Activated CD8-positive, alpha-beta memory T cell treated with anti-CD3 and anti-CD28 coated beads, Interleukin-2, amount 50 U/mL, for 48 hours (primary cell): ENCODE measurements around the gene CCDC57.

Experiments
- DNase-seq: peaks from one replicate; pipeline ENCODE4 v3.0.0-alpha.2; 2020

The CCDC57 gene

DNA sequence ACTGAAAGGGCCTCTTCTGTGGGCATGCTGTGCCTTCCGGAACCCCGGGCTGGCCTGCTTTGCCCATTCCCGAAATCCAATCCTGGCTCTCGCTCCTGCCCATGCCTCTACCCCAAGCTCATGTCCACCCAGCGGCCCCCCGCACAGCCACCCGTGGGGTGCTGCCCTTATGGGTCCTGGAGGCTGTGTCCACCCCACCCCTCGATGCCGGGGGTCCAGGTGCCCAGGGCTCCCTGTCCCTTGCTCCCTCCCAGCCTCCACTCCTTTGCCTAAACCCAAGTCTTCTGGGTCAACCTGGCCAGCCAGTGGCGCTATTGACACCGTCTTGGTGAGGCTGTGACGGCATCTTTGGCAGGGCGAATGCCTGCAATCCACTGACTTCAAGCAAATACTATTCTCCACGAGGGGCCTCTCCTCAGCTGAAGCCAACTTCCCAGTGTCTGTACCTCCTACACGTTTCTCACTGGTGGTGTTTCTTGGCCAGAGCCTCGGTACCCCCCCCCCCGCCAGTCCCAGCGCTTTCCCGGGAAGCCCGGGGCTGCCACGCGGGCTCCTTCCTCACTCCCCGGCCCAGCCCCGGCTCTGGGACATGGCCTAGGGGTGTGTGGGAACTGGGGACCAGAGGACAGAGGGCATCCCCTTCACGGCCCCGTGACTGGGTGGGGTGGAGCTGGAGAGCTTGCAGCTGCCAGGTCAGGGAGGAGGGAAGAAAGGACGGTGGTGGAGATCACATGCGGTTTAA lies 134.9 kb downstream of the CCDC57 start:
- DNase-seq: no peak

DNA sequence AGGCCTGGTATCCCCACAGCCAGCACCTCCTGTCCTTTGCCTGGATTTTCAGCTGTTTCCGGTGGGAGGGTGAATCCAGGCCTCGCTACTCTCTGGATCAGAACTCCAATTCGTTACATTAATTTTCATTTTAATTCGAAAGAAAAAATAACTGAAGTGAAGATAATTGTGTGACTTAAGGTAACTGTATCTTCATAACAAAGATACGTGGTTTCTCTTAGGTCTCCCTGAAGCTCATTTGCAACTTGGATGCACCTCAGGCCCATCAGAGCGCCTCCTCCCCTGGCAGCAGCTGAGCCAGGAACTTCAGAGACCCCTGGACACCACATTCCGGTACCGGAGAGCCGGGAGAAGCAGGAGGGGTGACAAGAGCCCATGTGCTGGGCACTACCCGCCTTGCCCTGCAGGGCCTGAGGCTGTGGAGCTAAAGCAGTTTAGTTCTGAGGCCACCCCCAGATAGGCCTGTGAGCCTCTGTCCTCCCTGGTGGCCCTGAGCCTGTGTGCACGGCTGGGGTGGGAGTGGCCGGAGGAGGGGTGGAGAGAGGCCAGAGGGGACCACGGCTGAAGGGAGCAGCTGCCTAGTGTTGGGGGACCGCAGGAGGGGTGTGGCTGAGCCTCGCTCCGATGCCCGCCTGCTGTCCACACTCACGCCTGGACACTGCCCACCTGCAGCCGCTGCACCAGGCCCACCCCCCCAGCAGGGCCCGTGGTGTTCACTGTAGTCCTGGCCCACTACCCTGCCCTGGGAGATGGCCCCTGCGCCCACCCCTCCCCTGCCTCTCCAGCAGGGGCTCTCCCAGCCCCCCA lies 135.7 kb downstream of the CCDC57 start:
- DNase-seq: no peak

- DNase-seq: no peak
These were observed 136.4 kb downstream of the CCDC57 start for GRCh38 chr17:82076018-82076784.

DNA sequence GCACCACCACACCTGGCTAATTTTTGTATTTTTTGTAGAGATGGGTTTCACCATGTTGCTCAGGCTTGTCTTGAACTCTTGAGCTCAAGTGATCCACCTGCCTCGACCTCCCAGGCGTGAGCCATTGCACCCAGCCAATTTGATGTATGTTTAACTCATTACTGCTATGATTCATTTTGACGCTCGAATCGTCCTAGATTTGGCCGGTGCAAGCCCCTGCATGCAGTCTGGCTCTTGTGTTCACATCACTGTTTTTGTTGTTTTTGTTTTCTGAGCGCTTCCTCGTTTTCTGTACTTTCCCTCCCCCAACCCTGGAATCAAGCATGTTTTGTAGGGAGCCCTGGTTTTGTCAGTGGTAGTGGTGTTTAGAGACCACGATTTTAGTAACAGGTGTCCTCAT lies 139.2 kb downstream of the CCDC57 start:
- no peak for DNase-seq

GRCh38 chr17:82072827-82073226 lies 139.8 kb downstream of the CCDC57 start:
- no peak for DNase-seq

DNA sequence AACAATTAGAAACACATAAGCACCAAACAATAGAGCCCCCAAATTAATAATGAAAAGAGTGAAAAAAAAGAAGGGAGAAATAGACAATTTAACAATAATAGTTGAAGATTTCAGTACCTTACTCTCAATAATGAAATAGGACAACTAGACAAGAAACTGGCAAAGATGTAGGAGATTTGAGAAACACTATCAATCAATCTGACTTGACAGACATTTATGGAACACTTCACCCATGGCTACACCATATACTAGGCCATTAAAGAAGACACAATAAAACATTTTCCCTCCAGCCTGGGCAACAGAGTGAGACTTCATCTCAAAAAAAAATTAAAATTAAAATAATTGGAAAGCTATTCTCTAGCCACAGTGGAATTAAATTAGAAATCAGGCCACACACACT lies 142.0 kb downstream of the CCDC57 start:
- no peak for DNase-seq

- peak; percentile 93 for DNase-seq
These were observed 146.9 kb downstream of the CCDC57 start, which contains the start of gene DUS1L for GRCh38 chr17:82065638-82066303. TSS of gene DUS1L (minus strand) at chr17:82065804. CDS start at chr17:82065059, 745 bp downstream.

GRCh38 chr17:82065193-82065637 lies 147.4 kb downstream of the CCDC57 start:
- no peak for DNase-seq

DNA sequence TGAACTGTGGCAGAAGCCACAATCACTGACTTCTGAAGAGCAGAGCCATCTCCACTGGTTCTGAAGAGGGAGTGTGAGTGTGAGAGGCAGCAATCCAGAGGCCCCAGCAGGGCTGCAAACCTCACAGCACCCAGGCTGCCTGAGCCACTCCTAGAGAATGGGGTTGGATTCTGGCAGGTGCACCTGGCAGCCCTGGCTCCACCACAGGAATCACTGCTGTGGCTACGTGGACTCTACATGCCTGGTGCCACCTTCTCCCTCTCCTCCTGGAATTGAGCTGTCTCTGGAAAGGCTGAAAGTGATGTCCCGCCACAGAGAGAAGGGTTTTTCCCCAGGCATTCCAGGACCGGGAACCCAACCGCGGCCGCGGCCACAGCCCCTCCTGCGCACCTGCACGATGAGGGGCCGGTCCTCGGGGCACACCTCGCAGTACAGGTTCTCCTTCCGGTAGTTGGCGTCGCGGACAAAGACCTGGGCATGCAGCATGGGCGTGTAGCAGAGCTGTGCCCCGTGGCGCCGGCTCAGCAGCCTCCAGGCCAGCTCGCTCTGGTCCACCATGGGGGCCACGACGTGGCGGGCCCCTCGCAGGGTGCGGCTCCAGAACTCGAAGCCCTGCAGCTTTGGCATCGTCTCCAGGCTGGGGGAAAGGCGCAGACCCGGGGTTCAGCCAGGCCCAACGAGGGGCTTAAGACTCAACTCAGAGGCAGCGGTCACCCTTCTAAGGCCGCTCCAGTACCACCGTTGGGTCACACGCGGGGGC lies 148.0 kb downstream of the CCDC57 start:
- no peak for DNase-seq

DNA sequence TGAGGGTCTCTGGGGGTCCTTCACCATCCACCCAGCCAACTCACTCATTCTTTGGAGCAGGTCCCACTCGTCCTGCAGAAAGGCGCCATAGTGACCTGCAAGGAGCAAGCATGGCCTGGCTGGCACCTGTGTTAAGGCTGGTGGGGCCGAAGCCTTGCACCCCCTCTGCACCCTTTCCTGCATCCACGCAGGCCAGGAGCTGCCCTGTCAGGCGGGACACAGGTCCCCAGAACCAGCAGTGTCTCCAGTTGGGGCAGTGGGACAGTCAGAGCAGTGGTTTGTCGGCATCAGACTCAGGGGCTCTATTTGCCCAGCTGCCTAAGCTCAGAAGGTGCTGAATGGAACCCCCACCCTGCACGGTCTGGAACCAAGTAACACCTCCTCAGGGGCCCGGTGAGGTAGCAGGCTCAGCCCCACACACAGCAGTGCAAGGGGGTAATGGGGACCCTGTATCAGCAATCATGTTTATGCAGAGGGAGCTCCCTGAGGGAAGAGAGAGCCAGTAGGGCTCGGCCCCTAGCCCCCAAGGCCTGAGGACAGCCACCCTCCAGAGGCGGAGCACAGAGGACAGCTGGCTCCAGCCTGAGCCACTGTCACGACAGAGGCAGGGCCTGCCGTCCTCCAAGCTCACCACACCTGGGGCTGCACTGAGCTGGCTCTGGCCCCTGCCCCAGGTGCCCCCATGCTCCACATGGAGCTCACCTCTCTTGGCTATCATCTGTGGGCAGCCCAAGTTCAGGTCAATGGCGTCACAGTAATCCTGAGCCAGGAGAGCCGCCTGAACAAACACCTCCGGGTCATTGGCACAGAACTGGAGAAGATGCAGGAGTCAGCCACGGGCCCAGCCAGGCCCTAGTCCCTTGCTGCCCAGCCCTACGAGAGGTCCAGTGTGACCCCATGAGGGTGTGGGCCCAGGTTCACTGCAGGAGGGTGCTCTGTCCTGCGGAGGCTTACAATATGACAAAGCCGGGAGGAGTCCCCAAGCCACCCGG lies 148.9 kb downstream of the CCDC57 start:
- DNase-seq: no peak

GRCh38 chr17:82062984-82063368 lies 149.7 kb downstream of the CCDC57 start:
- no peak for DNase-seq

- no peak for DNase-seq
These were observed 150.3 kb downstream of the CCDC57 start for GRCh38 chr17:82062076-82062983.

GRCh38 chr17:82061047-82061925 lies 151.4 kb downstream of the CCDC57 start:
- DNase-seq: no peak

GRCh38 chr17:82060614-82061013 lies 152.0 kb downstream of the CCDC57 start:
- no peak for DNase-seq

GRCh38 chr17:82060001-82060380 lies 152.7 kb downstream of the CCDC57 start:
- no peak for DNase-seq

- DNase-seq: no peak
These were observed 153.2 kb downstream of the CCDC57 start for GRCh38 chr17:82059272-82060000.

DNA sequence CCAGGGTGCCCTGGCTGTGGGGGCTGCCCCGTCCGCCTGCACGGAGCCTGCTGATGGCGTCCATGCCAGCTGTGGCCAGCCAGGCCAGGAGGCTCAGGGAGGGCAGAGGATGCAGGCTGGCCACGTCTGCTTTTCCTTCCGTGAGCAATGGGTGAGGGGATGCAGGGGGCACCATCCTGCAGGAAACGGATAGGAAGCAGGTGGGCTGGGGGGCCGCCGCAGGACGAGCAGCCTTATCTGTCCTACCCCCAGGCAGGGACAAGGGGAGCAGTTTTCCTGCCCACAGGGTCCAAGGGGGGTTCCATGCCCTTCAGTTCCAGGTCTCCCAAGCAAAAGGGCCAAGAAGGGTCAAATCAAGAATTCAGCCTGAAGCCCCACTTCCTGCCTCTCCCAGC lies 153.8 kb downstream of the CCDC57 start:
- no peak for DNase-seq
